CD14-positive monocyte (primary cell): ENCODE results near the gene TSPAN13. TPM values are rescaled to one million over a fixed set of nuclear protein-coding genes. Genes with fewer than 3 reads are reported as not detected.

Experiments used
- DNase-seq, 3 donors: peaks; one replicate each; pipeline ENCODE4 v3.0.0-alpha.2; 2011 to 2022
- H2AFZ ChIP-seq: 2 replicates; pipeline ENCODE4 v1.6.0; 2012; ENCODE audit warnings: mild to moderate bottlenecking, low read depth, low read length, inconsistent platforms; ENCODE audit not compliant: insufficient read depth, poor library complexity, severe bottlenecking
- H3K27ac ChIP-seq, 2 donors: 1 replicate in 1 of 2; 2 replicates in 1 of 2; pipeline ENCODE4 v1.5.1; 2012 to 2013; ENCODE audit warnings: low read length in 2 of 2, control low read depth in 1 of 2, inconsistent platforms in 1 of 2, low read depth in 1 of 2, mild to moderate bottlenecking in 1 of 2
- H3K27me3 ChIP-seq, 2 donors: one replicate each; pipeline versions ENCODE4 v1.6.0 to v1.6.1; 2011 to 2013; ENCODE audit warnings: low read length in 2 of 2; ENCODE audit not compliant: control insufficient read depth in 2 of 2, insufficient read depth in 2 of 2
- H3K36me3 ChIP-seq, 2 donors: replicated peaks in 1 of 2; 1 replicate in 1 of 2; 2 replicates in 1 of 2; pipeline versions ENCODE4 v1.5.1 to v1.6.1; 2012 to 2013; ENCODE audit warnings: low read length in 2 of 2, control low read depth in 1 of 2, inconsistent platforms in 1 of 2, mild to moderate bottlenecking in 1 of 2; ENCODE audit not compliant: insufficient read depth in 2 of 2, control insufficient read depth in 1 of 2
- H3K4me1 ChIP-seq, 2 donors: 1 replicate in 1 of 2; 2 replicates in 1 of 2; pipeline versions ENCODE4 v1.5.1 to v1.6.1; 2012 to 2013; ENCODE audit warnings: low read length in 2 of 2, control low read depth in 1 of 2, inconsistent platforms in 1 of 2, mild to moderate bottlenecking in 1 of 2, moderate library complexity in 1 of 2; ENCODE audit not compliant: insufficient read depth in 2 of 2, control insufficient read depth in 1 of 2
- H3K4me2 ChIP-seq: replicated peaks from 2 replicates; pipeline ENCODE3; 2012; ENCODE audit warnings: low read length, moderate library complexity, mild to moderate bottlenecking; ENCODE audit not compliant: poor library complexity, severe bottlenecking; ENCODE audit errors: extremely low read depth
- H3K4me3 ChIP-seq, 3 experiments: fragments of 200-600 bp in 1 of 3; sonication (generic) in 1 of 3; replicated peaks in 1 of 3; 1 replicate in 2 of 3; 2 replicates in 1 of 3; pipeline ENCODE4 v1.5.1; 2011 to 2013; ENCODE audit warnings: low read length in 3 of 3, mild to moderate bottlenecking in 3 of 3, control low read depth in 2 of 3, low read depth in 2 of 3, inconsistent platforms in 1 of 3, moderate library complexity in 1 of 3
- H3K79me2 ChIP-seq: 2 replicates; pipeline ENCODE4 v1.6.0; 2012; ENCODE audit warnings: mild to moderate bottlenecking, control low read depth, inconsistent platforms, low read length, moderate library complexity; ENCODE audit not compliant: insufficient read depth
- H3K9ac ChIP-seq: 2 replicates; pipeline ENCODE4 v1.6.0; 2017; ENCODE audit warnings: low read length, mild to moderate bottlenecking; ENCODE audit not compliant: insufficient read depth, poor library complexity, severe bottlenecking
- H3K9me3 ChIP-seq, 2 donors: replicated peaks in 1 of 2; 1 replicate in 1 of 2; 2 replicates in 1 of 2; pipeline versions ENCODE4 v1.5.1 to v1.6.1; 2012 to 2013; ENCODE audit warnings: low read length in 2 of 2, control low read depth in 1 of 2; ENCODE audit not compliant: control insufficient read depth in 1 of 2, insufficient read depth in 1 of 2
- H4K20me1 ChIP-seq: 2 replicates; pipeline ENCODE4 v1.6.0; 2012; ENCODE audit warnings: mild to moderate bottlenecking, low read length, control low read depth, moderate library complexity; ENCODE audit not compliant: insufficient read depth
- H3K27ac Mint-ChIP-seq, 7 donors: one replicate each; pipeline ENCODE4 v1.8.0; 2020; ENCODE audit warnings: mild to moderate bottlenecking in 7 of 7, mixed read lengths in 7 of 7, moderate library complexity in 6 of 7, inconsistent platforms in 2 of 7
- H3K27me3 Mint-ChIP-seq, 3 donors: one replicate each; pipeline ENCODE4 v1.8.0; 2021 to 2022; ENCODE audit warnings: low read depth in 3 of 3, mild to moderate bottlenecking in 3 of 3, mixed read lengths in 3 of 3, moderate library complexity in 3 of 3, inconsistent platforms in 1 of 3
- H3K36me3 Mint-ChIP-seq, 2 donors: one replicate each; pipeline ENCODE4 v1.8.0; 2020; ENCODE audit warnings: mixed read lengths in 2 of 2, inconsistent platforms in 1 of 2, mild to moderate bottlenecking in 1 of 2
- H3K4me1 Mint-ChIP-seq: one replicate; pipeline ENCODE4 v1.8.0; 2020; ENCODE audit warnings: mild to moderate bottlenecking, mixed read lengths
- H3K4me3 Mint-ChIP-seq, 2 donors: one replicate each; pipeline ENCODE4 v1.8.0; 2020; ENCODE audit warnings: mild to moderate bottlenecking in 2 of 2, mixed read lengths in 2 of 2, moderate library complexity in 1 of 2
- H3K9me3 Mint-ChIP-seq, 7 donors: one replicate each; pipeline ENCODE4 v1.8.0; 2020 to 2022; ENCODE audit warnings: mixed read lengths in 7 of 7, mild to moderate bottlenecking in 6 of 7, moderate library complexity in 6 of 7, inconsistent platforms in 2 of 7
- CTCF ChIP-seq: fragments of 200-600 bp; IDR thresholded peaks from one replicate; pipeline ENCODE4 v1.8.0; 2022; ENCODE audit warnings: antibody characterized with exemption, mild to moderate bottlenecking
- WGBS: methylation state at CpG from one replicate; pipeline ENCODE4 v1.1.5; 2013; ENCODE audit warnings: missing lambda C conversion rate; ENCODE audit not compliant: insufficient coverage; 5-methylcytosine and 5-hydroxymethylcytosine counted together
- intact Hi-C, 2 donors: fragments of 100-400 bp; cut with micrococcal nuclease; formaldehyde crosslinking; loops; one replicate each; pipeline versions ENCODE4 v1.15.0 to v1.15.1; 2023
- polyA plus RNA-seq, 3 donors: library from polyadenylated mRNA; depleted of rRNA in 1 of 3; unstranded in 2 of 3; stranded (reverse) in 1 of 3; fragments of 300-500 nt in 2 of 3; fragments of >200 nt in 1 of 3; fragmentation: Illumina TruSeq in 2 of 3; gene quantifications; 1 replicate in 2 of 3; 2 replicates in 1 of 3; pipeline ENCODE4 v1.2.3, GENCODE V29; 2012 to 2021

Gene TSPAN13
- polyA plus RNA-seq, 3 donors: 0.09 to 0.17 (median 0.16) TPM

GRCh38 chr7:16780596-16780995 is 27.0 kb downstream of the TSPAN13 start:
- H3K27me3 Mint-ChIP-seq: peaks cover 0 to 2% (median 0%) of the 10 kb centered on the region in 3 donors
- no peak overlapping the region for H3K4me3 Mint-ChIP-seq
- no CpG with 5 or more reads among the region's 1 CpG for WGBS
- H3K36me3 Mint-ChIP-seq: no peaks in the 10 kb centered on the region
- Histone ChIP-seq H3K9me3 (no peaks in the 10 kb centered on the region), H3K36me3 (no peaks in the 10 kb centered on the region), H3K9ac (no peak overlapping the region), H3K79me2 (no peaks in the 10 kb centered on the region), H3K4me3 (no peak overlapping the region), H4K20me1 (no peaks in the 10 kb centered on the region), H3K4me2 (no peak overlapping the region), H2AFZ (no peak overlapping the region), H3K27me3 (no peaks in the 10 kb centered on the region), H3K4me1 (no peaks in the 10 kb centered on the region), H3K27ac (no peak overlapping the region)
- peaks cover 2% of the 10 kb centered on the region for H3K4me1 Mint-ChIP-seq
- H3K9me3 Mint-ChIP-seq: no peaks in the 10 kb centered on the region
- DNase-seq: no peak
- intact Hi-C loops: no loop called here
- H3K27ac Mint-ChIP-seq: no peak overlapping the region
- TF ChIP-seq CTCF: no peak

DNA sequence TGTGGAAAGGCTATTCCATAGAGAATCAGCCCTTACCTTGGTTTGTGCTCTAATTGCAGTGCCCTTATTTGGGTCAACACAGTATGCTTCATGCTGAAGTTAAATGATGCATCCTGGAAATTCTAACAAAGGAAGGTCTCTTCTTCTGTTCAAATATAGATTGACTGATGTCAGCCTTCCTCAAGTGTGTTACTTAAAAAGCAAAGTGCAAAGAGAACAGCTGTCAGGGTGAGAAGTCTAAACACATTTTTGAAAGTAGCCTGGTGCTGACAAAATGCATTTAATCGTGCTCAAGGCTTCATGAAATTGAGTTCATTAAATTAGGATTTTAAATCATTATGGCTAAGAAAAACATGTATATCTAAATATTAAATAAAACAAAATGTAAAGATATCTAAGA is 31.8 kb downstream of the TSPAN13 start:
- no peak overlapping the region for H3K4me3 Mint-ChIP-seq

More for the DNA sequence above, 31.8 kb downstream of the TSPAN13 start:
- Histone ChIP-seq H3K4me1 (no peaks in the 10 kb centered on the region), H3K4me2 (no peak overlapping the region), H3K36me3 (no peaks in the 10 kb centered on the region), H2AFZ (no peak overlapping the region), H3K9ac (no peak overlapping the region), H3K4me3 (no peak overlapping the region), H3K27me3 (no peaks in the 10 kb centered on the region), H3K9me3 (no peaks in the 10 kb centered on the region), H3K27ac (no peak overlapping the region), H4K20me1 (no peaks in the 10 kb centered on the region), H3K79me2 (no peaks in the 10 kb centered on the region)
- TF ChIP-seq CTCF: no peak
- DNase-seq: no peak
- no CpG with 5 or more reads among the region's 1 CpG for WGBS
- Mint-ChIP-seq H3K4me1 (no peaks in the 10 kb centered on the region), H3K27ac (no peak overlapping the region), H3K27me3 (peaks cover 0 to 2% (median 0%) of the 10 kb centered on the region in 3 donors), H3K9me3 (no peaks in the 10 kb centered on the region), H3K36me3 (no peaks in the 10 kb centered on the region)
- intact Hi-C loops: no loop called here
